Trophoblast cell (in vitro differentiated cells and primary cell): ENCODE data around the gene TCEAL3.
A peak's percentile ranks its signal among the peaks of the same experiment; 100 is the strongest.

Experiments used
- DNase-seq, 2 donors: peaks; one replicate each; pipeline ENCODE4 v3.0.0-alpha.2; 2016
- H2AFZ ChIP-seq: 2 replicates; pipeline ENCODE4 v1.6.1; 2013; ENCODE audit warnings: low read length, moderate library complexity, mild to moderate bottlenecking; ENCODE audit not compliant: insufficient read depth, poor library complexity
- H2AK5ac ChIP-seq: 2 replicates; pipeline ENCODE4 v1.6.1; 2013; ENCODE audit warnings: mild to moderate bottlenecking, low read length
- H2BK120ac ChIP-seq: 2 replicates; pipeline ENCODE4 v1.6.1; 2013; ENCODE audit warnings: low read length, mild to moderate bottlenecking, moderate library complexity; ENCODE audit not compliant: insufficient read depth, poor library complexity
- H2BK12ac ChIP-seq: 2 replicates; pipeline ENCODE4 v1.6.1; 2013; ENCODE audit warnings: mild to moderate bottlenecking, low read length, moderate library complexity
- H2BK5ac ChIP-seq: 2 replicates; pipeline ENCODE4 v1.6.1; 2013; ENCODE audit warnings: low read length, low read depth, moderate library complexity, mild to moderate bottlenecking; ENCODE audit not compliant: poor library complexity
- H3K14ac ChIP-seq: 2 replicates; pipeline ENCODE4 v1.6.1; 2013; ENCODE audit warnings: mild to moderate bottlenecking, low read length
- H3K18ac ChIP-seq: 2 replicates; pipeline ENCODE4 v1.6.1; 2013; ENCODE audit warnings: mild to moderate bottlenecking, low read length
- H3K23ac ChIP-seq: 2 replicates; pipeline ENCODE4 v1.6.1; 2013; ENCODE audit warnings: low read length
- H3K27ac ChIP-seq: 2 replicates; pipeline ENCODE4 v1.5.1; 2013; ENCODE audit warnings: low read depth, mild to moderate bottlenecking, inconsistent platforms, low read length, moderate library complexity
- H3K27me3 ChIP-seq: 2 replicates; pipeline ENCODE4 v1.6.1; 2013; ENCODE audit warnings: inconsistent platforms, mild to moderate bottlenecking, low read length, moderate library complexity; ENCODE audit not compliant: insufficient read depth
- H3K36me3 ChIP-seq, 2 experiments: 1 replicate in 1 of 2; 2 replicates in 1 of 2; pipeline ENCODE4 v1.6.1; 2013; ENCODE audit warnings: low read length in 2 of 2, mild to moderate bottlenecking in 2 of 2, moderate library complexity in 1 of 2; ENCODE audit not compliant: insufficient read depth in 2 of 2, control insufficient read depth in 1 of 2
- H3K4ac ChIP-seq: 2 replicates; pipeline ENCODE4 v1.6.1; 2013; ENCODE audit warnings: low read depth, mild to moderate bottlenecking, low read length, moderate library complexity
- H3K4me1 ChIP-seq, 2 experiments: 1 replicate in 1 of 2; 2 replicates in 1 of 2; pipeline ENCODE4 v1.6.1; 2013; ENCODE audit warnings: low read length in 2 of 2, mild to moderate bottlenecking in 2 of 2, moderate library complexity in 1 of 2; ENCODE audit not compliant: insufficient read depth in 2 of 2, control insufficient read depth in 1 of 2
- H3K4me2 ChIP-seq: 2 replicates; pipeline ENCODE4 v1.6.1; 2013; ENCODE audit warnings: inconsistent platforms, mild to moderate bottlenecking, low read length, moderate library complexity
- H3K4me3 ChIP-seq: 2 replicates; pipeline ENCODE4 v1.5.1; 2013; ENCODE audit warnings: mild to moderate bottlenecking, low read depth, low read length, inconsistent platforms
- H3K79me1 ChIP-seq: one replicate; pipeline ENCODE4 v1.6.1; 2013; ENCODE audit warnings: low read length
- H3K79me2 ChIP-seq: 2 replicates; pipeline ENCODE4 v1.6.1; 2013; ENCODE audit warnings: low read length, mild to moderate bottlenecking; ENCODE audit not compliant: control insufficient read depth, insufficient read depth, poor library complexity
- H3K9ac ChIP-seq: 2 replicates; pipeline ENCODE4 v1.6.1; 2013; ENCODE audit warnings: mild to moderate bottlenecking, low read length
- H3K9me3 ChIP-seq: 2 replicates; pipeline ENCODE4 v1.6.1; 2013; ENCODE audit warnings: low read depth, mild to moderate bottlenecking, control low read depth, inconsistent platforms, low read length; ENCODE audit not compliant: insufficient read depth
- H4K12ac ChIP-seq: 2 replicates; pipeline ENCODE4 v1.6.1; 2013; ENCODE audit warnings: low read depth, mild to moderate bottlenecking, low read length, moderate library complexity
- H4K8ac ChIP-seq: 2 replicates; pipeline ENCODE4 v1.6.1; 2013; ENCODE audit warnings: low read depth, mild to moderate bottlenecking, low read length, moderate library complexity
- H4K91ac ChIP-seq: one replicate; pipeline ENCODE4 v1.6.1; 2013; ENCODE audit warnings: low read depth, mild to moderate bottlenecking, low read length, moderate library complexity
- WGBS: extraction: QIAGEN DNeasy Blood & Tissue Kit; methylation state at CpG from one replicate; pipeline ENCODE4 v1.1.7; 2013; ENCODE audit warnings: missing lambda C conversion rate; ENCODE audit not compliant: insufficient read length, insufficient coverage; ENCODE audit errors: extremely low coverage; 5-methylcytosine and 5-hydroxymethylcytosine counted together

Gene TCEAL3

DNA sequence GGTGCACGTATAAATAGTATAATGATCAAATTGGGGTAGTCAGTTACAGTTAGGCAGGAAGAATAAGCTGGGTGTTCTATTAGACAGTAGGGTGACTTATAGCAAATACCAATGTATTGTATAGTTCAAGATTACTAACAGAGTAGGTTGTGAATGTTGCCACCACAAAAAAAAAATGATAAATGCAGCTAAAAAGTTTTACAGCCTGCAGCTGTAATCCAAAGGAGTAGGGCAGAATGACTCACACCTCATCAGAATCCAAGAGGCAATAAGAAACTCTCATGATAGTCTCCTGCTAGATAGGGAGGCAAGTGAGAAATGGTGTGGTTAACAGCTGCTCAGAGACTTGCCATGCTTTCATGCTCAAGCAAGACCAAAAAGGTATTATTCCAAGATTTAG, 42.0 kb upstream of the TCEAL3 start:
- H3K36me3 ChIP-seq: no peaks in the 10 kb centered on the region
- H3K9ac ChIP-seq: no peak overlapping the region
- H3K14ac ChIP-seq: no peak overlapping the region
- H3K18ac ChIP-seq: no peak overlapping the region
- no peak overlapping the region for H4K8ac ChIP-seq
- H3K4ac ChIP-seq: no peak overlapping the region
- no peak overlapping the region for H4K12ac ChIP-seq
- no peak overlapping the region for H2AK5ac ChIP-seq
- peak in 1 of 2 donors; percentile 26 for DNase-seq
- no peaks in the 10 kb centered on the region for H3K9me3 ChIP-seq
- no peaks in the 10 kb centered on the region for H3K79me1 ChIP-seq
- no peaks in the 10 kb centered on the region for H3K4me1 ChIP-seq
- H2BK12ac ChIP-seq: no peak overlapping the region
- H3K79me2 ChIP-seq: no peaks in the 10 kb centered on the region
- H3K27me3 ChIP-seq: no peaks in the 10 kb centered on the region
- H3K4me3 ChIP-seq: no peak overlapping the region
- no peak overlapping the region for H3K4me2 ChIP-seq
- no peak overlapping the region for H3K23ac ChIP-seq
- H2BK5ac ChIP-seq: no peak overlapping the region
- H4K91ac ChIP-seq: no peak overlapping the region
- H3K27ac ChIP-seq: no peak overlapping the region
- no peak overlapping the region for H2BK120ac ChIP-seq
- no CpG with 5 or more reads among the region's 1 CpG for whole genome bisulfite sequencing
- H2AFZ ChIP-seq: no peak overlapping the region

DNA sequence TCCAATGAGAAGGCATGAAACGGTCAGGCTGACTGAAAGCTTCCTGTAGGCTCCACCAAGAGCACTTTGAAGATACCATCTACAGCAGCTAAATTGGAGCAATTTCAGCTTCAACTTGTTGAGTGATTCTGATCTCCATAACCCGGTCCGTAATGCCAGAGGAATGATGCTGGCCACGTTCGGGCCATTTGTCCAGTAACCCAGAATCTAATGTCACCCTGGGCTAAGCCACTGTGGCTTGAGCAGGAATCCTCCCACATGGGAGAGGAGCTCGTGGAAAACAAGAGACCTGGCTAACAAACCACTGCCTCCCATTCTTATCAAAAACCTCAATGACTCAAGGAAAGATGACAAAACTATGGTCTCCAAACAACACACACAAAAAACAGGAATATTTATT, 36.6 kb upstream of the TCEAL3 start:
- no peaks in the 10 kb centered on the region for H3K79me1 ChIP-seq
- H2BK5ac ChIP-seq: no peak overlapping the region
- H3K9ac ChIP-seq: no peak overlapping the region
- no peak overlapping the region for H3K14ac ChIP-seq
- H2BK120ac ChIP-seq: no peak overlapping the region
- no peaks in the 10 kb centered on the region for H3K9me3 ChIP-seq
- peak; percentile 63 to 83 for DNase-seq
- no peaks in the 10 kb centered on the region for H3K79me2 ChIP-seq
- no peak overlapping the region for H3K4me2 ChIP-seq
- no peak overlapping the region for H4K8ac ChIP-seq
- H4K12ac ChIP-seq: no peak overlapping the region
- no peak overlapping the region for H3K27ac ChIP-seq
- no peak overlapping the region for H3K4ac ChIP-seq
- H3K36me3 ChIP-seq: no peaks in the 10 kb centered on the region
- H3K4me1 ChIP-seq: no peaks in the 10 kb centered on the region
- H2AK5ac ChIP-seq: no peak overlapping the region
- no peak overlapping the region for H2BK12ac ChIP-seq
- no peak overlapping the region for H3K18ac ChIP-seq
- WGBS: no CpG with 5 or more reads among the region's 6 CpGs
- no peaks in the 10 kb centered on the region for H3K27me3 ChIP-seq
- H4K91ac ChIP-seq: no peak overlapping the region
- H2AFZ ChIP-seq: no peak overlapping the region
- H3K4me3 ChIP-seq: no peak overlapping the region
- H3K23ac ChIP-seq: no peak overlapping the region

DNA sequence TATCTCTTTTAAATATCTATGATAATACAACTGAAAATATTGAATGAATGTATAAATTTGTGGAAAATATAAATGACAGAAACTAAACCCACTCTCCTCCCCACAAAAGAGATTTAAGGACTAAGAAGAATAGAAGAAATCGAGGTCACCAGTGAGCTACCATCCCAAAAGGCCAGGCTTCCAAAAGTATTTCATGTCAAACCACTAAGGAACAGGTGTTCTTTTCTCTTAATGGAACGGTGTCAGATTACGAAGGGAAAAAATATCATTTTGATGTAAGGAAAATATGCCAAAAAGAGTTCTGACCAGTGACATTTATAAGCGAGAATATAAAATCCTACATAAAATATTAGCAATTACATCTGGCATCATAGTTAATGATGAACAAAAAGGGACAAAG, 36.0 kb upstream of the TCEAL3 start:
- Histone ChIP-seq H3K79me1 (no peaks in the 10 kb centered on the region), H3K14ac (no peak overlapping the region), H3K9me3 (no peaks in the 10 kb centered on the region), H3K36me3 (no peaks in the 10 kb centered on the region), H3K23ac (no peak overlapping the region), H2AK5ac (no peak overlapping the region), H3K79me2 (no peaks in the 10 kb centered on the region), H3K4me1 (no peaks in the 10 kb centered on the region), H3K4me3 (no peak overlapping the region), H2AFZ (no peak overlapping the region), H2BK120ac (no peak overlapping the region), H2BK5ac (no peak overlapping the region), H4K12ac (no peak overlapping the region), H3K4ac (no peak overlapping the region), H3K18ac (no peak overlapping the region), H2BK12ac (no peak overlapping the region), H3K27me3 (no peaks in the 10 kb centered on the region), H3K27ac (no peak overlapping the region), H3K9ac (no peak overlapping the region), H4K8ac (no peak overlapping the region), H3K4me2 (no peak overlapping the region), H4K91ac (no peak overlapping the region)
- DNase-seq: no peak
- WGBS: no CpG with 5 or more reads among the region's 4 CpGs

DNA sequence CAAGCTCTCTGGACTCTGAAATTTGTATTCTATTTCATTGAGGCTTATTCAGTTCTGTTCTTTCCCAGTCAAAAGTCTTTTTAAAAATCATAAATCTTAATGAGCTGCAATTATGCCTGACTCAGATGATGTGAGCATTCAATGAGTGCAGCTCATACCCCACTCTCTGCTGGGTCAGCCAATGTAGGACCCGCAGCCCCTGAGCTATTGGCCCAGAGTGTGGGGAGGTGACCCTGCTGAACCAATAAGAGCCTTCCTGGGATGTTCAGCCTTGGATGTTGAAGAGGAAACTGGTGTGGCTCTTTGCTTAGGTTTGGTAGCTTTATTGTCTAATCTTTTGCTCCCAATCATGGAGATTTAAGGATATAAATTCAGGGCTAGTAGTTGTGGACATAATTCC, 34.6 kb upstream of the TCEAL3 start:
- Histone ChIP-seq H3K23ac (no peak overlapping the region), H2AK5ac (no peak overlapping the region), H3K9ac (no peak overlapping the region), H3K27me3 (no peaks in the 10 kb centered on the region), H3K4me1 (no peaks in the 10 kb centered on the region), H3K18ac (no peak overlapping the region), H2BK5ac (no peak overlapping the region), H3K14ac (no peak overlapping the region), H2AFZ (no peak overlapping the region), H3K79me1 (no peaks in the 10 kb centered on the region), H2BK12ac (no peak overlapping the region), H3K79me2 (no peaks in the 10 kb centered on the region), H3K4me2 (no peak overlapping the region), H2BK120ac (no peak overlapping the region), H4K91ac (no peak overlapping the region), H3K27ac (no peak overlapping the region), H4K8ac (no peak overlapping the region), H4K12ac (no peak overlapping the region), H3K36me3 (no peaks in the 10 kb centered on the region), H3K9me3 (no peaks in the 10 kb centered on the region), H3K4me3 (no peak overlapping the region), H3K4ac (no peak overlapping the region)
- no peak for DNase-seq
- WGBS: no CpG with 5 or more reads among the region's 1 CpG
